Measurements from ENCODE around the gene GPR83. TPM values are rescaled to one million over a fixed set of nuclear protein-coding genes. Genes with fewer than 3 reads are reported as not detected.
"Not testable (repeated sequence)": the region's sequence is repeated elsewhere in the genome, so short reads cannot be mapped to it uniquely, and the experiment has no call there.

The GPR83 gene
- polyA plus RNA-seq, 4 donors = 0.54 to 0.92 (median 0.60) TPM

- no peak for DNase-seq (ENCODE audit: low read depth in 4 of 4, low spot score in 2 of 4)
These were observed 24.4 kb downstream of the GPR83 start for GRCh38 chr11:94376841-94377240.

DNA sequence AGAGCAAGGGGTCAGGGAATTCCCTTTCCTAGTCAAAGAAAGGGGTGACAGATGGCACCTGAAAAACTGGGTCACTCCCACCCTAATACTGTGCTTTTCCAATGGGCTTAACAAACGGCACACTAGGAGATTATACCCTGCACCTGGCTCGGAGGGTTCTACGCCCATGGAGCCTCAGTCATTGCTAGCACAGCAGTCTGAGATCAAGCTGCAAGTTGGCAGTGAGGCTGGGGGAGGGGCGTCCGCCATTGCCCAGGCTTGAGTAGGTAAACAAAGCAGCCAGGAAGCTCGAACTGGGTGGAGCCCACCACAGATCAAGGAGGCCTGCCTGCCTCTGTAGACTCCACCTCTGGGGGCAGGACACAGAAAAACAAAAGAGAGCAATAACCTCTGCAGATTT is 30.6 kb downstream of the GPR83 start:
- DNase-seq (ENCODE audit: low read depth in 4 of 4, low spot score in 2 of 4) = not testable (repeated sequence)

DNA sequence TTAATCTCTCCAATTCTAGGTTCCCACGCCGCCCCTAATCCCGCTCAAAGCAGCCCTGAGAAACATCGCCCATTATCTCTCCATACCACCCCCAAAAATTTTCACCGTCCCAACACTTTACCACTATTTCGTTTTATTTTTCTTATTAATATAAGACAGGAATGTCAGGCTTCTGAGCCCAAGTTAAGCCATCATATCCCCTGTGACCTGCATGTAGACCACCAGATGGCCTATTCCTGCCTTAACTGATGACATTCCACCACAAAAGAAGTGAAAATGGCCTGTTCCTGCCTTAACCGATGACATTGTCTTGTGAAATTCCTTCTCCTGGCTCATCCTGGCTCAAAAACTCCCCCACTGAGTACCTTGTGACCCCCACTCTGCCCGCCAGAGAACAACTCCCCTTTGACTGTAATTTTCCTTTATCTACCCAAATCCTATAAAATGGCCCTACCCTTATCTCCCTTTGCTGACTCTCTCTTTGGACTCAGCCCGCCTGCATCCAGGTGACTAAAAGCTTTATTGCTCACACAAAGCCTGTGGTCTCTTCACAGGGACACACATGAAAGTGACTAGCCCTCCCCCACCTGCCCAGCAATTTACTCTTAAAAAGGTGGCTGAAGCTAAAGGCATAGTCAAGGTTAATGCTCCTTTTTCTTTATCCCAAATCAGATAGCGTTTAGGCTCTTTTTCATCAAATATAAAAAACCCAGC is 50.2 kb downstream of the GPR83 start:
- DNase-seq (ENCODE audit: low read depth in 4 of 4, low spot score in 2 of 4) = not testable (repeated sequence)

DNA sequence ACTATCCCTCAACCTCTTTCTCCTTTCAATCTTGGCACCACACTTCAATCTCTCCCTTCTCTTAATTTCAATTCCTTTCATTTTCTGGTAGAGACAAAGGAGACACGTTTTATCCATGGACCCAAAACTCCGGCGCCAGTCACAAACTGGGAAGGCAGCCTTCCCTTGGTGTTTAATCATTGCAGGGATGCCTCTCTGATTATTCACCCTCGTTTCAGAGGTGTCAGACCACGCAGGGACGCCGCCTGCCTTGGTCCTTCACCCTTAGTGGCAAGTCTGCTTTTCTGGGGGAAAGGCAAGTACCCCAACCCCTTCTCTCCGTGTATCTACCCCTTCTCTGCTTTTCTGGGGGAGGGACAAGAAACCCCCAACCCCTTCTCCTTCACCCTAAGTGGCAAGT is 54.9 kb downstream of the GPR83 start:
- not testable (repeated sequence) for DNase-seq (ENCODE audit: low read depth in 4 of 4, low spot score in 2 of 4)

- DNase-seq (ENCODE audit: low read depth in 4 of 4, low spot score in 2 of 4) = no peak
These were observed 57.7 kb downstream of the GPR83 start for GRCh38 chr11:94343495-94343894.

DNA sequence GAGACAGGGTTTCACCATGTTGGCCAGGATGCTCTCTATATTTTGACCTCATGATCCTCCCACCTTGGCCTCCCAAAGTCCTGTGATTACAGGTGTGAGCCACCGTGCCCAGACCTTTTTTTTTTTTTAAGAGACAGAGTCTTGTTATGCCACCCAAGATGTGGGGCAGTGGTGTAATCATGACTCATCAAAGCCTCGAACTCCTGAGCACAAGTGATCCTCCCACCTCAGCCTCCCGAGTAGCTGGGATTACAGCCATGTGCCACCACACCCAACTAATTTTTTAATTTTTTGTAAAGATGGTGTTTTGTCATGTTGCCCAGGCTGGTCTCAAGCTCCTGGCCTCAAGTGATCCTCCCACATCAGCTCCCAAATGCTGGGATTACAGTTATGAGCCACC is 59.0 kb downstream of the GPR83 start:
- no peak for DNase-seq (ENCODE audit: low read depth in 4 of 4, low spot score in 2 of 4)

- no peak for DNase-seq (ENCODE audit: low read depth in 4 of 4, low spot score in 2 of 4)
These were observed 62.6 kb downstream of the GPR83 start for GRCh38 chr11:94338651-94339050.

DNA sequence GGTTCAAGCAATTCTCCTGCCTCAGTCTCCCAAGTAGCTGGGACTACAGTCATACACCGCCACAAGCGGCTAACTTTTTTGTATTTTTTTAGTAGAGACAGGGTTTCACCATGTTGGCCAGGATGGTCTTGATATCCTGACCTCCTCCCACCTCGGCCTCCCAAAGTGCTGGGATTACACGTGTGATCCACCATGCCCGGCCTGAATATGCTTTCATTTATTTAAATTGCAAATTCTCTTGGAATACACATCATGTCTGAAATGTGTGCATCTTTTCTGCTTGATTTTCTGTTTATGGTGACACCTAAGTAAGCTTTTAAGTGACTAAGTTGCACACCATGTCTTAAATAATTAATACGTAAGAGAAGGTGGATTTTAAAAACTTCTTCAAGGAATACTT is 65.2 kb downstream of the GPR83 start:
- no peak for DNase-seq (ENCODE audit: low read depth in 4 of 4, low spot score in 2 of 4)

DNA sequence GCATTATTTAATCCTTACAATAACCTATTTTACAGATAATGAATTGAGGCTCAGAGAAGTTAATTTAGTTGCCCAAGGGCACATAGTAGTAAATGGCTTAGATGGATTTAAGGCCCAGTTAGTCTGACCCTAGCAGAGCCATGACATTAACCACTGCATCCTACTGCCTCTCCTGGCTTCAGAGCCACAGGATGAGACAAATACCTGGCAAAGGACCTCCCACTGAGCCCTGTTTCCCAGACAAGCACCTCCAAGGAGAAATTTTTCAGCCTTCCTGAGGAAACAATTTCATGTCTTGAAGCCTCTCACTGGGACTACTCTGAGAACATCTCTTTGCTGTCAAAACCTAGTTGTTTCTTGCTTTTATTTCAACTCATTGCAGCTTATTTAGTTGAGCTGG is 68.4 kb downstream of the GPR83 start:
- DNase-seq (ENCODE audit: low read depth in 4 of 4, low spot score in 2 of 4) = no peak

DNA sequence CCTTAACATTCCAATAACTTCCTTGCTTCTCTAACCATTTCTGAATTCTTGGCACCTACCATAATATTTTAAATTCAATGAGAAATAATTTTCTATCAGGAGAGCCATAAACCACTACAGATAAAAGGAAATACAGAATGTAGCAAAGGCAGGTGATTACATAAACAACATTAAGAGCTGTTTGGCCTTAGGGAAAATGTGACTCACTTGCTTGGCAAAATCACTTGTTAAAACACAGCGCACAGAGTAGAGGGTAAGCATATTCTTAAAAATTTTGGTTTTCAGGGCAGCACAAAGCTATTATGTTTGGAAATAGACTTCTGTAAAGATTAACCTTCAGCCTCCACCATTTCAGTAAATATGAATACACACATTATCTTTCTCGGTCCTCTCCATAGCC is 70.4 kb downstream of the GPR83 start:
- DNase-seq (ENCODE audit: low read depth in 4 of 4, low spot score in 2 of 4) = no peak

DNA sequence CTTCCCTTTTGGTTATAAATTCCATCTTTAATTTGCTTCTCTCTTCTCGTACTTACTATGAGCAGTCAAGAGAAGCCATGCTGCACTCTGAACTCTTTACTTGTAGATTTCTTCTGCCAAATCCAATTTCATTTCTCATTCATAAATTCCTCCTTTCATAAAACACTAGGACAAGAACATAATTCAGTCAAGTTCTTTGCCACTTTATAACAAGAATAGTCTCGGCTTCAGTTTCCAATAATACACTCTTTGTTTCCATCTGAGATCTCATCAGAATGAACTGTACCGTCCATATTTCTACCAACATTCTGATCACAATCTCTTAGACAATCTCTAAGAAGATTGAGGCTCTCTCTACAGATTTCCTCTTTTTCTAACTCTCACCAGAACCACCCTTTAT is 71.7 kb downstream of the GPR83 start:
- DNase-seq (ENCODE audit: low read depth in 4 of 4, low spot score in 2 of 4) = no peak

DNA sequence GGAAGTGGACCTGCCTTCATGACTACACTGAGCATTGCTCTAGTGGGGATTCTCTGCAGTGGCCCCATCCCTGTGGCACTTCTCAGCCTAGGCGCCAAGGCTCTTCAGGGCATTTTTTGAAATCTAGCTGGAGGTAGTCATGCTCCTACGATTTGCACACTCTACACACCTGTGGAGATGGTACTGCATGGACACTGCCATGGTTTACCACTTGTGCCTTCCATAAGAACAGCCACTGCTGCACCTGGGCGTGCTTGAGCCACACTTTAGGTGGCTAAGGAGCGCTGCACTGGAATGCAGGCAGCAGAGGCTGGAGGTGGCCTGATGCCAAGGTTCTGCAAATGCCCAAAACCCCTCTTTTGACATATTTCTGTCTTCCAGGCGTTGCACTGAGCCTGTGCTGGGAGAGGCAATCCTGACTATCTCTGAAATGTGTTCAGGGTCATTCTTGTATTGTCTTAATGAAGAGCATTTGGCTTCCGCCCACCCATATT is 72.6 kb downstream of the GPR83 start:
- DNase-seq (ENCODE audit: low read depth in 4 of 4, low spot score in 2 of 4) = no peak

Other genes starting within 250 kb of the GPR83 start
- gene IZUMO1R, start 96.8 kb downstream of the GPR83 start, polyA plus RNA-seq (ENCODE audit: insufficient read length in 4 of 4) = under 1 TPM in 1 of 4 donors, not detected in 3; 0.22 TPM
- 10 to 100 TPM; 21.9 to 33.6 (median 27.8) TPM for gene MRE11, start 92.4 kb upstream of the GPR83 start, polyA plus RNA-seq (ENCODE audit: insufficient read length in 4 of 4)
- gene ANKRD49, start 92.6 kb upstream of the GPR83 start, polyA plus RNA-seq (ENCODE audit: insufficient read length in 4 of 4) = 10 to 100 TPM; 23.9 to 31.9 (median 26.0) TPM
- gene C11orf97, start 111.0 kb upstream of the GPR83 start, polyA plus RNA-seq (ENCODE audit: insufficient read length in 4 of 4) = under 1 TPM in 1 of 4 donors, not detected in 3; 0.30 TPM
- 1 to 10 TPM; 5.5 to 6.0 (median 5.8) TPM for gene FUT4, start 142.5 kb upstream of the GPR83 start, polyA plus RNA-seq (ENCODE audit: insufficient read length in 4 of 4)
- 1 to 10 TPM; 2.5 to 5.4 (median 4.5) TPM for gene PIWIL4, start 165.9 kb upstream of the GPR83 start, polyA plus RNA-seq (ENCODE audit: insufficient read length in 4 of 4)

Measured in left renal cortex interstitium (tissue), 4 donors.